Lower leg skin (tissue), 4 donors: ENCODE measurements around the gene INTS7. TPM values are rescaled to one million over a fixed set of nuclear protein-coding genes. Genes with fewer than 3 reads are reported as not detected.

ENCODE experiments used
- DNase-seq, 2 donors: peaks; one replicate each; pipeline ENCODE4 v3.0.0-alpha.2; 2019; ENCODE audit warnings: low spot score in 2 of 2
- H3K4me3 ChIP-seq: fragments of 200-600 bp; sonication (generic); 2 replicates; pipeline ENCODE4 v1.5.1; 2017; ENCODE audit warnings: mild to moderate bottlenecking, low read depth; ENCODE audit not compliant: poor library complexity, severe bottlenecking
- POLR2A ChIP-seq, 2 donors: fragments of 450-650 bp; IDR thresholded peaks; one replicate each; pipeline ENCODE4 v1.6.1; 2016 to 2017; ENCODE audit warnings: antibody characterized with exemption in 2 of 2, mild to moderate bottlenecking in 1 of 2, moderate library complexity in 1 of 2
- WGBS, 2 donors: methylation state at CpG; one replicate each; pipeline ENCODE4 v1.1.5; 2018; 5-methylcytosine and 5-hydroxymethylcytosine counted together
- intact Hi-C: fragments of 100-400 bp; cut with DNase I; formaldehyde crosslinking; loops from one replicate; pipeline ENCODE4 v1.15.0; 2023; ENCODE audit warnings: low total_unique reads
- total RNA-seq, 4 donors: library from RNA; depleted of rRNA; stranded (reverse); fragments of >200 nt; gene quantifications; one replicate each; pipeline ENCODE4 v1.1.0, GENCODE V29; 2016
- TF ChIP-seq, protein P1 (sequence below), 3 donors: fragments of 450-650 bp; IDR thresholded peaks; one replicate each; pipeline ENCODE4 v1.5.1; 2016; ENCODE audit warnings: antibody characterized with exemption in 3 of 3, mild to moderate bottlenecking in 3 of 3, moderate library complexity in 2 of 3

INTS7 gene
- total RNA-seq, 4 donors from 2014 or later = 8.5 to 15.5 (median 11.0) TPM

- no peak for TF ChIP-seq POLR2A (IDR thresholded peaks at IDR 0.05)
- TF ChIP-seq, protein P1, sequence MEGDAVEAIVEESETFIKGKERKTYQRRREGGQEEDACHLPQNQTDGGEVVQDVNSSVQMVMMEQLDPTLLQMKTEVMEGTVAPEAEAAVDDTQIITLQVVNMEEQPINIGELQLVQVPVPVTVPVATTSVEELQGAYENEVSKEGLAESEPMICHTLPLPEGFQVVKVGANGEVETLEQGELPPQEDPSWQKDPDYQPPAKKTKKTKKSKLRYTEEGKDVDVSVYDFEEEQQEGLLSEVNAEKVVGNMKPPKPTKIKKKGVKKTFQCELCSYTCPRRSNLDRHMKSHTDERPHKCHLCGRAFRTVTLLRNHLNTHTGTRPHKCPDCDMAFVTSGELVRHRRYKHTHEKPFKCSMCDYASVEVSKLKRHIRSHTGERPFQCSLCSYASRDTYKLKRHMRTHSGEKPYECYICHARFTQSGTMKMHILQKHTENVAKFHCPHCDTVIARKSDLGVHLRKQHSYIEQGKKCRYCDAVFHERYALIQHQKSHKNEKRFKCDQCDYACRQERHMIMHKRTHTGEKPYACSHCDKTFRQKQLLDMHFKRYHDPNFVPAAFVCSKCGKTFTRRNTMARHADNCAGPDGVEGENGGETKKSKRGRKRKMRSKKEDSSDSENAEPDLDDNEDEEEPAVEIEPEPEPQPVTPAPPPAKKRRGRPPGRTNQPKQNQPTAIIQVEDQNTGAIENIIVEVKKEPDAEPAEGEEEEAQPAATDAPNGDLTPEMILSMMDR (IDR thresholded peaks at IDR 0.05) = no peak
- DNase-seq = no peak
Observed at GRCh38 chr1:211910113-211910884, 125.1 kb downstream of the INTS7 start.

DNA sequence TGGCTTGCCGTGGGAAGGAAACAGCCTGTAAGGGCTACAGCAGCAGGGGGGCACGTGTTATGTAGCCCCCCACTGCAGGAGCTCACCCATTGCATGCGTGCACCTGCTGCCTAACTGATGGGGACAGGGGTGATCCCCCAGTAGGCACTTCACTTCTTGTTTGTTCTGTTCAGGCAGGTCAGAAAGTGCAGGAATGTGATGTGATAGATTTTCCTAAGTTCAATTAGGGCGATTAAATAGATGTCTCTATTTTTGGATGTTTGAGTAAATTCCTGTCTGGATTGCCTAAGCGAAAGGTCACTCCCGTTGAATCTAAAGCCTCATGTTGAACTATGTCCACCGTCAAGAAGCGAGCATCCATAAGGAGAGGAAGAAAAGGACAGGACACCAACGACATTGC lies 126.0 kb downstream of the INTS7 start:
- intact Hi-C loops = no loop called here
- DNase-seq = no peak
- 67 to 71% methylated on average over 9 of the region's 9 CpGs for WGBS, 2 donors
- TF ChIP-seq, protein P1 (IDR thresholded peaks at IDR 0.05) = no peak
- TF ChIP-seq POLR2A (IDR thresholded peaks at IDR 0.05) = no peak
- H3K4me3 ChIP-seq = no peak overlapping the region

More at GRCh38 chr1:211910113-211910884, 125.1 kb downstream of the INTS7 start:
- intact Hi-C loops = no loop called here
- H3K4me3 ChIP-seq = no peak overlapping the region
- WGBS, 2 donors = 89 to 91% methylated on average over 7 of the region's 7 CpGs

- H3K4me3 ChIP-seq = no peak overlapping the region
- WGBS, 2 donors = 90 to 100% methylated on average over 2 of the region's 2 CpGs
- TF ChIP-seq, protein P1 (IDR thresholded peaks at IDR 0.05) = no peak
- no peak for TF ChIP-seq POLR2A (IDR thresholded peaks at IDR 0.05)
- intact Hi-C loops = no loop called here
- DNase-seq = no peak
Observed at GRCh38 chr1:211908951-211909350, 126.4 kb downstream of the INTS7 start.

DNA sequence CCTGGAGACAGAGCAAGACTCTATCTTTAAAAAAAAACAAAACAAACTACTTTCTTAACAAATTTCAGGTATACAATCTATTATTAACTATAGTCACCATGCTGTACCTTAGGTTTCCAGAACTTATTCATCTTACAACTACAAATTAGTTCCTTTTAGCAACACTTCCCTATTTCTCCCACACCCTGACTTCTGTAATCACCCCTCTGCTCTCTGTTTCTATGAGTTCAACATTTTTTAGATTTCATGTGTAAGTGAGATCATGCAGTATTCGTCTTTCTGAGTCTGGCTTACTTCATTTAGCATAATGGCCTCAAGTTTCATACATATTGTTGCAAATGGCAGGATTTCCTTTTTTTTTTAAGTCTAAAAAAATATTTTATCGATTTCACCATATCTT lies 126.9 kb downstream of the INTS7 start:
- WGBS, 2 donors = 56 to 65% methylated on average over 2 of the region's 2 CpGs
- no peak for TF ChIP-seq POLR2A (IDR thresholded peaks at IDR 0.05)
- TF ChIP-seq, protein P1 (IDR thresholded peaks at IDR 0.05) = no peak

GRCh38 chr1:211903490-211904245 lies 131.7 kb downstream of the INTS7 start:
- 49 to 66% methylated on average over 2 of the region's 2 CpGs for WGBS, 2 donors
- TF ChIP-seq, protein P1 (IDR thresholded peaks at IDR 0.05) = no peak
- no peak for DNase-seq
- H3K4me3 ChIP-seq = no peak overlapping the region
- intact Hi-C loops = no loop called here

More for the DNA sequence above, 126.9 kb downstream of the INTS7 start:
- H3K4me3 ChIP-seq = no peak overlapping the region
- DNase-seq = no peak
- intact Hi-C loops = no loop called here
